ENCODE measurements around the gene RNF144A. TPM values are rescaled to one million over a fixed set of nuclear protein-coding genes. Genes with fewer than 3 reads are reported as not detected.
A peak's percentile ranks its signal among the peaks of the same experiment; 100 is the strongest.

RNF144A gene
- total and polyA plus RNA-seq, 11 donors, result 3.5 to 27.2 (median 11.9) TPM

GRCh38 chr2:7017671-7018281 lies 100.6 kb downstream of the RNF144A start:
- ATAC-seq (peak in 3 of 4 donors; percentile 24 to 35 (median 27)), DNase-seq (no peak)
- peaks cover 0 to 83% (median 42%) of the 10 kb centered on the region in 12 donors for H3K4me1 ChIP-seq
- 66 to 77% (median 71%) methylated on average over 14 of the region's 14 CpGs for WGBS, 4 donors
- no peaks in the 10 kb centered on the region for H3K27me3 ChIP-seq
- peaks cover 0 to 22% (median 6%) of the 10 kb centered on the region in 9 donors for H3K36me3 ChIP-seq
- H3K4me3 ChIP-seq, result no peak overlapping the region
- intact Hi-C loops (cut with DNase I), result no loop called here
- H3K9me3 ChIP-seq, result no peaks in the 10 kb centered on the region
- peak overlapping the region in 2 of 12 donors; percentile 3 to 8 for H3K27ac ChIP-seq
- no peak for TF ChIP-seq CTCF (IDR thresholded peaks at IDR 0.05)
- TF ChIP-seq POLR2A (IDR thresholded peaks at IDR 0.05), result no peak

- DNase-seq, result no peak
- Histone ChIP-seq H3K36me3 (peaks cover 0 to 22% (median 6%) of the 10 kb centered on the region in 9 donors), H3K27ac (peak overlapping the region in 4 of 12 donors; percentile 2 to 22 (median 6)), H3K4me1 (peaks cover 0 to 83% (median 47%) of the 10 kb centered on the region in 12 donors), H3K9me3 (no peaks in the 10 kb centered on the region), H3K4me3 (no peak overlapping the region), H3K27me3 (no peaks in the 10 kb centered on the region)
- TF ChIP-seq POLR2A (IDR thresholded peaks at IDR 0.05), result no peak
- no peak for TF ChIP-seq CTCF (IDR thresholded peaks at IDR 0.05)
- intact Hi-C loops (cut with DNase I), result no loop called here
- 77 to 91% (median 84%) methylated on average over 12 of the region's 12 CpGs for WGBS, 4 donors
- peak in 1 of 4 donors; percentile 9 for ATAC-seq
Observed at GRCh38 chr2:7018282-7018701, 101.1 kb downstream of the RNF144A start.

- peaks cover 0 to 83% (median 49%) of the 10 kb centered on the region in 12 donors for H3K4me1 ChIP-seq
- no peak overlapping the region for H3K4me3 ChIP-seq
- no peak for ATAC-seq
- H3K36me3 ChIP-seq, result peaks cover 0 to 24% (median 6%) of the 10 kb centered on the region in 9 donors
- 67 to 86% (median 72%) methylated on average over 5 of the region's 5 CpGs for WGBS, 4 donors
- TF ChIP-seq POLR2A (IDR thresholded peaks at IDR 0.05) (no peak), CTCF (IDR thresholded peaks at IDR 0.05) (no peak)
- no peak for DNase-seq
- no peaks in the 10 kb centered on the region for H3K9me3 ChIP-seq
- H3K27ac ChIP-seq, result peak overlapping the region in 4 of 12 donors; percentile 1 to 13 (median 6)
- intact Hi-C loops (cut with DNase I), result no loop called here
- H3K27me3 ChIP-seq, result no peaks in the 10 kb centered on the region
Observed at GRCh38 chr2:7018767-7019166, 101.6 kb downstream of the RNF144A start.

GRCh38 chr2:7019191-7019590 lies 102.0 kb downstream of the RNF144A start:
- peaks cover 0 to 26% (median 7%) of the 10 kb centered on the region in 9 donors for H3K36me3 ChIP-seq
- H3K9me3 ChIP-seq, result no peaks in the 10 kb centered on the region
- intact Hi-C loops (cut with DNase I), result no loop called here
- ATAC-seq (no peak), DNase-seq (no peak)
- peak overlapping the region in 3 of 12 donors; percentile 1 to 13 (median 3) for H3K27ac ChIP-seq
- no peak overlapping the region for H3K4me3 ChIP-seq
- WGBS, 4 donors, result 89 to 93% (median 91%) methylated on average over 17 of the region's 17 CpGs
- TF ChIP-seq POLR2A (IDR thresholded peaks at IDR 0.05) (no peak), CTCF (IDR thresholded peaks at IDR 0.05) (no peak)
- no peaks in the 10 kb centered on the region for H3K27me3 ChIP-seq
- peaks cover 0 to 82% (median 50%) of the 10 kb centered on the region in 12 donors for H3K4me1 ChIP-seq
